Peyer's patch (tissue), 4 donors: ENCODE results near the gene PXMP2. TPM values are rescaled to one million over a fixed set of nuclear protein-coding genes. Genes with fewer than 3 reads are reported as not detected.

ENCODE experiments used
- DNase-seq, 3 donors: peaks; one replicate each; pipeline ENCODE4 v3.0.0-alpha.2; 2017 to 2019
- H3K27ac ChIP-seq, 4 donors: fragments of 200-600 bp; sonication (generic); one replicate each; pipeline ENCODE4 v1.5.1; 2016 to 2019
- H3K27me3 ChIP-seq, 2 donors: fragments of 200-600 bp; sonication (generic); one replicate each; pipeline ENCODE4 v1.5.1; 2019
- H3K36me3 ChIP-seq, 3 donors: fragments of 200-600 bp; sonication (generic); one replicate each; pipeline ENCODE4 v1.5.1; 2016 to 2019
- H3K4me1 ChIP-seq, 4 donors: fragments of 200-600 bp; sonication (generic); one replicate each; pipeline ENCODE4 v1.5.1; 2016 to 2019
- H3K4me3 ChIP-seq, 4 donors: fragments of 200-600 bp; sonication (generic); 1 replicate in 3 of 4; 2 replicates in 1 of 4; pipeline ENCODE4 v1.5.1; 2016 to 2019; ENCODE audit warnings: mild to moderate bottlenecking in 1 of 4
- H3K9me3 ChIP-seq, 4 donors: fragments of 200-600 bp; sonication (generic); one replicate each; pipeline ENCODE4 v1.5.1; 2016 to 2019; ENCODE audit warnings: mild to moderate bottlenecking in 1 of 4
- POLR2A ChIP-seq, 2 donors: fragments of 450-650 bp; IDR thresholded peaks; one replicate each; pipeline ENCODE4 v1.5.1; 2017; ENCODE audit warnings: antibody characterized with exemption in 2 of 2, mild to moderate bottlenecking in 2 of 2, moderate library complexity in 2 of 2
- total RNA-seq, 4 donors: library from RNA; depleted of rRNA; stranded (reverse); fragments of >200 nt; gene quantifications; one replicate each; pipeline ENCODE4 v1.1.0, GENCODE V29; 2016
- TF ChIP-seq, protein P1 (sequence below), 6 experiments: fragments of 450-650 bp in 4 of 6; fragments of 200-600 bp in 2 of 6; sonication (generic) in 1 of 6; IDR thresholded peaks; one replicate each; pipeline ENCODE4 v1.5.1; 2017 to 2019; ENCODE audit warnings: antibody characterized with exemption in 6 of 6, mild to moderate bottlenecking in 3 of 6, moderate library complexity in 1 of 6

PXMP2 gene
- total RNA-seq, 4 donors from 2014 or later = 19.8 to 157 (median 109) TPM

GRCh38 chr12:132698341-132698740 is 11.0 kb downstream of the PXMP2 start:
- DNase-seq = no peak
- Histone ChIP-seq H3K4me1 (no peaks in the 10 kb centered on the region), H3K4me3 (no peak overlapping the region), H3K36me3 (peaks cover 0 to 72% (median 0%) of the 10 kb centered on the region in 3 donors), H3K27me3 (no peaks in the 10 kb centered on the region), H3K27ac (no peak overlapping the region), H3K9me3 (no peaks in the 10 kb centered on the region)
- TF ChIP-seq, protein P1, sequence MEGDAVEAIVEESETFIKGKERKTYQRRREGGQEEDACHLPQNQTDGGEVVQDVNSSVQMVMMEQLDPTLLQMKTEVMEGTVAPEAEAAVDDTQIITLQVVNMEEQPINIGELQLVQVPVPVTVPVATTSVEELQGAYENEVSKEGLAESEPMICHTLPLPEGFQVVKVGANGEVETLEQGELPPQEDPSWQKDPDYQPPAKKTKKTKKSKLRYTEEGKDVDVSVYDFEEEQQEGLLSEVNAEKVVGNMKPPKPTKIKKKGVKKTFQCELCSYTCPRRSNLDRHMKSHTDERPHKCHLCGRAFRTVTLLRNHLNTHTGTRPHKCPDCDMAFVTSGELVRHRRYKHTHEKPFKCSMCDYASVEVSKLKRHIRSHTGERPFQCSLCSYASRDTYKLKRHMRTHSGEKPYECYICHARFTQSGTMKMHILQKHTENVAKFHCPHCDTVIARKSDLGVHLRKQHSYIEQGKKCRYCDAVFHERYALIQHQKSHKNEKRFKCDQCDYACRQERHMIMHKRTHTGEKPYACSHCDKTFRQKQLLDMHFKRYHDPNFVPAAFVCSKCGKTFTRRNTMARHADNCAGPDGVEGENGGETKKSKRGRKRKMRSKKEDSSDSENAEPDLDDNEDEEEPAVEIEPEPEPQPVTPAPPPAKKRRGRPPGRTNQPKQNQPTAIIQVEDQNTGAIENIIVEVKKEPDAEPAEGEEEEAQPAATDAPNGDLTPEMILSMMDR (IDR thresholded peaks at IDR 0.05) = no peak

DNA sequence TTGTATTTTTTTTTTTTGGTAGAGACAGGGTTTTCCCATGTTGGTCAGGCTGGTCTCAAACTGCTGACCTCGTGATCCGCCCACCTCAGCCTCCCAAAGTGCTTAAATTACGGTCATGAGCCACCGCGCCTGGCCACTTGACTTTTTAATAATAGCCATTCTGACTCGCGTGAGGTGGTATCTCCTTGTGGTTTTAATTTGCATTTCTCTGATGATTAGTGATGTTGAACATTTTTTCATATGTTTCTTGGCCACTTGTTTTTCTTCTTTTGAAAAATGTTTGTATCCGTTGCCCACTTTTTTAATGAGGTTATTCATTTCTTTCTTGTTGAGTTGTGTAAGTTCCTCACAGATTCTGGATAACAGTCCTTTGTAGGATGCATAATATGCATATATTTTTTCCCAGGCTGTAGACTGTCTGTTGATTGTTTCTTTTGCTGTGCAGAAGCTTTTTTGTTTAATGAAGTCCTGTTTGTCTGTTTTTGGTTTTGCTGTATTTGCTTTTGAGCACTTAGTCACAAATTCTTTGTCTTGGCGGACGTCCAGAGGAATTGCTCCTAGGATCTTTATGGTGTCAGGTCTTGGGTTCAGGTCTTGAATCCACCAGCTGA is 12.9 kb downstream of the PXMP2 start:
- Histone ChIP-seq H3K9me3 (no peaks in the 10 kb centered on the region), H3K36me3 (peaks cover 0 to 82% (median 0%) of the 10 kb centered on the region in 3 donors), H3K27ac (no peak overlapping the region), H3K4me3 (no peak overlapping the region), H3K4me1 (no peaks in the 10 kb centered on the region), H3K27me3 (no peaks in the 10 kb centered on the region)
- DNase-seq = no peak
- TF ChIP-seq, protein P1 (IDR thresholded peaks at IDR 0.05) = no peak

DNA sequence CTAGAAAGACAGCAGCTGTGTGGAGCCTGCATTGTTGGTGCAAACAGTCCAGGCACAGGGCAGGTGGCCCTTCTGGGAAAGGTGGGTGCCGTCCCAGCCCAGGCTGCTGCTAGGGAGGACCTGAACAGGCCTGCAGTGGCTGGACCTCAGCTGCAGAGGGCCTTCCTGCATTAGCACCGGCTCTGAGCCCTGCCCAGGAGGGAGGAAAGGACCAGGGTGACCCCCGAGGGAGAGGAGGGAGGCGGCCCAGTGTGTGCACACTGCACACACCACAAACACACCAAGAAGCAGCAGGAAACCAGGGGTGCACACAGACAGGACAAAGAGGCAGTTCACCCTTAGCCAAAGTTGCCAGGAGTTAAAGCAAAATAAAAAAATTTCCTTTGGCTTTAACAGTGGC is 15.3 kb downstream of the PXMP2 start:
- no peaks in the 10 kb centered on the region for H3K9me3 ChIP-seq
- TF ChIP-seq, protein P1 (IDR thresholded peaks at IDR 0.05) = no peak
- TF ChIP-seq POLR2A (IDR thresholded peaks at IDR 0.05) = no peak
- no peak overlapping the region for H3K4me3 ChIP-seq
- no peaks in the 10 kb centered on the region for H3K4me1 ChIP-seq
- no peaks in the 10 kb centered on the region for H3K27me3 ChIP-seq
- peaks cover 0 to 59% (median 0%) of the 10 kb centered on the region in 3 donors for H3K36me3 ChIP-seq
- no peak for DNase-seq
- H3K27ac ChIP-seq = no peak overlapping the region

GRCh38 chr12:132703641-132704040 is 16.3 kb downstream of the PXMP2 start:
- DNase-seq = no peak
- no peaks in the 10 kb centered on the region for H3K27me3 ChIP-seq
- H3K4me1 ChIP-seq = no peaks in the 10 kb centered on the region
- H3K27ac ChIP-seq = no peak overlapping the region
- H3K4me3 ChIP-seq = no peak overlapping the region
- H3K36me3 ChIP-seq = peaks cover 0 to 49% (median 0%) of the 10 kb centered on the region in 3 donors
- no peak for TF ChIP-seq POLR2A (IDR thresholded peaks at IDR 0.05)
- TF ChIP-seq, protein P1 (IDR thresholded peaks at IDR 0.05) = no peak
- H3K9me3 ChIP-seq = peaks cover 0 to under 1% (median 0%) of the 10 kb centered on the region in 4 donors

DNA sequence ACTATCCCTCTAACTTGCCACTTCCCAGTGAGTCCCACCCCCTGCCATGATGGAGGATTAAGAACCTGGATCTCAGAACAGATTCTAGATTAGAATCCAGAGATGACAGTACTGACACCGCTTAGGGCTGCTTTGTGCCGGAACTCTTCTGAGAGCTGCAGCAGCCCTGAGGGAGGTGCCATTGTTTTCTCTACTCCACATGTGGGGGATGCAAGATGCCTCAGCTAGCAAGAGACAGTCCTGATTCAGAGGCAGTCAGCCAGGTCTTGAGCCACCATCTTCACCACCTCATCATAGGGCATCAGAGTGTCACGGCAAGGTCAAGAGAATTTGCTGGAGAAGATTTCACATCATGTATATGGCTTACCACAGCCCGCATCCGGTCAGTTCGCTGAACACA is 19.9 kb downstream of the PXMP2 start:
- TF ChIP-seq POLR2A (IDR thresholded peaks at IDR 0.05) = no peak
- TF ChIP-seq, protein P1 (IDR thresholded peaks at IDR 0.05) = no peak
- H3K4me3 ChIP-seq = no peak overlapping the region
- no peak overlapping the region for H3K27ac ChIP-seq
- peaks cover 0 to 5% (median 0%) of the 10 kb centered on the region in 4 donors for H3K9me3 ChIP-seq
- no peaks in the 10 kb centered on the region for H3K27me3 ChIP-seq
- H3K36me3 ChIP-seq = peaks cover 0 to 23% (median 0%) of the 10 kb centered on the region in 3 donors
- H3K4me1 ChIP-seq = peaks cover 0 to 20% (median 4%) of the 10 kb centered on the region in 4 donors
- DNase-seq = no peak
